CD4-positive, alpha-beta T cell treated with Interleukin-6 for 4 hours (primary cell): ENCODE data around the gene CDON.

Source experiments
- DNase-seq: peaks from one replicate; pipeline ENCODE4 v3.0.0-alpha.2; 2020; ENCODE audit warnings: mixed read lengths

Gene CDON

GRCh38 chr11:126062679-126063506 lies at the start of gene CDON:
Gene CDON (minus strand): TSS chr11:126062866. CDS start chr11:126023476, 39,390 bp downstream.
- peak; percentile 95 for DNase-seq

- DNase-seq, result no peak
Observed at GRCh38 chr11:126111458-126112116, 48.9 kb upstream of the CDON start.

GRCh38 chr11:126109941-126110731 lies 47.5 kb upstream of the CDON start:
- DNase-seq, result no peak

- no peak for DNase-seq
Observed at GRCh38 chr11:126106594-126107328, 44.1 kb upstream of the CDON start.

GRCh38 chr11:126105748-126106080 lies 43.0 kb upstream of the CDON start:
- DNase-seq, result no peak

- no peak for DNase-seq
Observed at GRCh38 chr11:126105022-126105747, 42.5 kb upstream of the CDON start.

GRCh38 chr11:126104420-126104819 lies 41.8 kb upstream of the CDON start:
- no peak for DNase-seq

GRCh38 chr11:126103150-126103549 lies 40.5 kb upstream of the CDON start:
- no peak for DNase-seq

- no peak for DNase-seq
Observed at GRCh38 chr11:126102436-126102981, 39.8 kb upstream of the CDON start.

GRCh38 chr11:126101930-126102283 lies 39.2 kb upstream of the CDON start:
- no peak for DNase-seq

- no peak for DNase-seq
Observed at GRCh38 chr11:126101251-126101929, 38.7 kb upstream of the CDON start.

GRCh38 chr11:126100716-126101115 lies 38.0 kb upstream of the CDON start:
- no peak for DNase-seq

- DNase-seq, result no peak
Observed at GRCh38 chr11:126098204-126098769, 35.6 kb upstream of the CDON start.

- DNase-seq, result no peak
Observed at GRCh38 chr11:126095745-126096144, 33.1 kb upstream of the CDON start.

GRCh38 chr11:126090452-126090851 lies 27.8 kb upstream of the CDON start:
- no peak for DNase-seq

GRCh38 chr11:126088999-126089398 lies 26.3 kb upstream of the CDON start:
- DNase-seq, result no peak

- DNase-seq, result no peak
Observed at GRCh38 chr11:126086248-126086647, 23.6 kb upstream of the CDON start.

GRCh38 chr11:126084608-126084912 lies 21.9 kb upstream of the CDON start:
- no peak for DNase-seq

GRCh38 chr11:126083829-126084607 lies 21.4 kb upstream of the CDON start:
- DNase-seq, result peak; percentile 59
